NCI-H748 (cell line): Measurements from ENCODE around the gene PDE11A.

Experiments
- DNase-seq: peaks from one replicate; lab custom pipeline; 2025; ENCODE audit not compliant: unreplicated experiment; lab: John Stamatoyannopoulos, UW

Gene PDE11A

GRCh38 chr2:177673602-177674595 lies 398.7 kb downstream of the PDE11A start:
- no peak for DNase-seq

GRCh38 chr2:177671662-177672061 lies 400.9 kb downstream of the PDE11A start:
- DNase-seq, result no peak

- no peak for DNase-seq
These were observed 401.6 kb downstream of the PDE11A start for GRCh38 chr2:177670791-177671535.

GRCh38 chr2:177669625-177670330 lies 402.8 kb downstream of the PDE11A start:
- no peak for DNase-seq

- no peak for DNase-seq
These were observed 403.4 kb downstream of the PDE11A start for GRCh38 chr2:177669201-177669600.

DNA sequence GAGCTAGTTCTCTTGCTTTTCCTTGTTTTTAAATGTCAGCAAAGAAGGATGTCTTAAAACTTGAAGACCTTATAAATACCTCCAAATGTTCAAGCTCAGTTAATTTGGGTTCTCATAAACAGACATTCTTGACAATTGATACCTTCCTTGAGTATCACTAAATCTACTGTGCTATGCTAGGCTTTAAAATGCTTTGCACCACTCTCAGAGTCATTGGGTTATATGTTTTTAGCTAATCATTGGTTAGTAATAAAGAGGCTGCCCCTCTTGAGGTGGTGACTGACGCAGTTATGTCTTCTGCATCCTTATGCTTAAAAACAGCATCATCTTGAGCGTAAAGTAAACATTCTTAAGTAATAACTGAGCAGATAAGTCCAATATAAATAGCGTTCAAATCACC lies 404.0 kb downstream of the PDE11A start:
- no peak for DNase-seq

- DNase-seq, result no peak
These were observed 405.0 kb downstream of the PDE11A start for GRCh38 chr2:177667626-177668025.

GRCh38 chr2:177666408-177666807 lies 406.2 kb downstream of the PDE11A start:
- no peak for DNase-seq

DNA sequence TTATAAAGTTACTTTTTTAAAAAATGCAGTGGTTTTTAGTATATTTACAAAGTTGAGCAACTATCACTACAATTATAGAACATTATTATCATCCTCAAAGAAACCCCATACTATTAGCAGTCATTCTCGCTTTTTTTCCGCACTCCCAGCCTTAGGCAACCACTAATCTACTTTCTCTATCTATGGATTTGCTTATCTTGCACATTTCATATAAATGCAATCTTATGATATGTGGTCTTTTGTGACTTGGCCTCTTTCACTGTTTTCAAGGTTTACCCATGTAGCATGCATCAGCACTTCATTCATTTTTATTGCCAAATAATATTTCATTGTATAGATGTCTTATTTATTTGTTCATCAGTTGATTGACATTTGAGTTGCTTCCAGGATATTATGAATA lies 406.6 kb downstream of the PDE11A start:
- no peak for DNase-seq

DNA sequence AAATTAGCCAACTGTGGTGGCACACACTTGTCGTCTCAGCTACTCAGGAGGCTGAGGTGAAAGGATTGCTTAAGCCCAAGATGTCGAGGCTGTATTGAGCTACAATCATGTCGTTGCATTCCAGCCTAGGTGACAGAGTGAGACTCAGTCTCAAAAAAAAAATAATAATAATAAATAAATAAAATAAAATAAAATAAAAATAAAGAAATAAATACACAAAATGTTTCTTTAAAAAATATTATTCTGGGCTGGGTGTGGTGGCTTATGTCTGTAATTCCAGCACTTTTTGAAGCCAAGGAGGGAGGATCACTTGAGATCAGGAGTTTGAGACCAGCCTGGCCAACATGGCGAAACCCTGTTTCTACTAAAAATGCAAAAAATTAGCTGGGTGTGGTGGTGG lies 407.2 kb downstream of the PDE11A start:
- no peak for DNase-seq

GRCh38 chr2:177662895-177663294 lies 409.7 kb downstream of the PDE11A start:
- no peak for DNase-seq

DNA sequence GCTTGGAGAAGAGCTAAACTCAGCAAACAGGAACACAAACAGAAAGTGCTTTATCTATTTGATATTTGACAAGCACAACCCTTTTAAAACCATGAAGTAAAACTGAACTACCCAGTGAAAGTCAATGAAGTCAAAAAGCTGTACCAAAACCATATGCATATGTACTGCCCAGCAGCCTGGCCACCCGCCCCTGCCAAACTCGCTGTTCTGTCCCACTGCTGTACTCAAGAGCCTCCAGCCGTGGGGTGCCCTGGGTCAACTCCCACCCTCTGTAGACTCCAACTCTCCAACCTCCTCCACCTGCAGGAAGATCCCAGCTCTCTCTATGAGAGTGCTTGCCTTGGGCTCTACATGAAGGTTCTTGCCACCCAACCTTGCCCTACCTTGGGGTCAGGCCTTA lies 411.8 kb downstream of the PDE11A start:
- DNase-seq, result no peak

- no peak for DNase-seq
These were observed 414.3 kb downstream of the PDE11A start for GRCh38 chr2:177658309-177658708.

- DNase-seq, result no peak
These were observed 420.7 kb downstream of the PDE11A start for GRCh38 chr2:177651833-177652232.

DNA sequence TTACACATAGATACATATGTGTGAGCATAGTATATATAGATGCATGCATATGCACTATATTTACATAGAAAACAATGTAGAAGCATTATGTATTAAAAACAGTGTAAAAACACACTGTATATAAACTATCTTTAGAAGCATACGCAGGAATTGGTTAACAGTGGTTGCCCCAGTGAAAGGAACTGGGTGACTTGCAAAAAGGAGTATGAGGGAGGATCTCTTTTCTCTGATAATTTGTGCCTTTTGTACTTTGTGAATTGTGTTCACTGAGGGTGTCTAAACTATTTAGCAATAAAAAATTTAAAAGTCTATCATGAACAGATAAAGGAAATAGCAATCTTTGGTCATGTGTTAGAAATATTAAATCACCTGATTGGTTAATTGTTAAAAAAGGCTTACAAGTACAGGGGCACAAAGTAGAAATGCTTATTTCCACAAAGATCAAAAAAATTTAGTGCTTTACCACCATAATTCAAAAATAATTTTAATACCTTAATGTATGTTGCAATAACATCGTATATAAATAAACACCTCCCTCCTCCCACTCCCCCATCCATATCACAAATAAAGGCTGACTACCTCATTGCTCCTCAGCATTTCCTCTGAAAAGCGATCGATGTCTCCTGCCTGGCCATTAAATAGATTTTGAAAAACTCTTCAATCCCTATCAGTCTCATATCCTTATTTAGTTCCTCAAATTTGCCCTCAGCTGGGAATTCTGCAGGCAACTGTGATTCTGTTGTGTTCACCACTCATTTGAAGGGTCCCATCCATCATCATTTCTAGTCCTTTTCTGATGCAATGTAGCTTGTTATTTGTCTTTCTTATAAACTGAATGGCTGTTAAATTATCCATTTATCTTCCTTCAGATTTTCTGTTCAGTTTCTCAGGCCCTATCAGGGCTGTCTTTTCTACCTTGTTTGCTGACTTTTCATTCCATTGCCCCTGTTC lies 422.7 kb downstream of the PDE11A start:
- no peak for DNase-seq

DNA sequence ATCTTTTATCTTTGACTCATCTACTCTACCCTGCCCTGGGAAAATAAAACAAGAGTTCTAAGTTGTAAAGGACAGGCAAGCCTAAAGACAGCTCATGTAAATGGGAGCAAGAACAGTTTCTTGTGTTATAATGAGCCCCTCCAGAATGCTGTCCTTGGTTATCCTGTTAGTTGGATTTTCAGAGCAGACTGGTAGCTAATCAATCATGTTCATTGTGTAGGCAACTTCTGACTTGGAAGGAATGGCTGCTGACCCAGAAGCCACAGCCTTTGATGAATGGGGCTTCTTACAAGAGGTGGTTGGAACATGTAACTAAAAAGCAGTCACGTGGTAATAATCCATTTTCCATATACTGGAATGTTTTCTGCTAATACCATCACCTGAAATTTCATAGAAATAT lies 425.8 kb downstream of the PDE11A start:
- no peak for DNase-seq

DNA sequence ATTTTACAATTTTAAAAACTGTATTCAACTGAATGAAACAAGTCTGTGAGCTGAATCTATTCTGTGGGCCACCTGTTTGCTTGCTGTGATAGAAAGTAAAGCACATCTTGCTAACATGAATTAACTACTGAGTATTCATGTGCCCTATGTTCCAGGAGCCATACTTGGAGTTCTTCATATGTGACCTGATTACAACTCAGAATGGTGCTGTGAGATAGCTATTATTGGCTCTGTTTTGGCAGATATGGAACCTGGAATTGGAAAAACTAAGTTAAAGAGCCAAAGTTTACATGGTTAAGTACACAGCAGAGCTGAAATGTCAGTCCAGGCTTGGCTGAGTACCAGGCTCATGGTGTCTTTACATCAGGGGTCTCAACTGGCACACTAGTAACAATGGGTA lies 426.3 kb downstream of the PDE11A start:
- DNase-seq, result no peak

- no peak for DNase-seq
These were observed 431.2 kb downstream of the PDE11A start for GRCh38 chr2:177641331-177641730.

- no peak for DNase-seq
These were observed 432.2 kb downstream of the PDE11A start for GRCh38 chr2:177640423-177640822.

DNA sequence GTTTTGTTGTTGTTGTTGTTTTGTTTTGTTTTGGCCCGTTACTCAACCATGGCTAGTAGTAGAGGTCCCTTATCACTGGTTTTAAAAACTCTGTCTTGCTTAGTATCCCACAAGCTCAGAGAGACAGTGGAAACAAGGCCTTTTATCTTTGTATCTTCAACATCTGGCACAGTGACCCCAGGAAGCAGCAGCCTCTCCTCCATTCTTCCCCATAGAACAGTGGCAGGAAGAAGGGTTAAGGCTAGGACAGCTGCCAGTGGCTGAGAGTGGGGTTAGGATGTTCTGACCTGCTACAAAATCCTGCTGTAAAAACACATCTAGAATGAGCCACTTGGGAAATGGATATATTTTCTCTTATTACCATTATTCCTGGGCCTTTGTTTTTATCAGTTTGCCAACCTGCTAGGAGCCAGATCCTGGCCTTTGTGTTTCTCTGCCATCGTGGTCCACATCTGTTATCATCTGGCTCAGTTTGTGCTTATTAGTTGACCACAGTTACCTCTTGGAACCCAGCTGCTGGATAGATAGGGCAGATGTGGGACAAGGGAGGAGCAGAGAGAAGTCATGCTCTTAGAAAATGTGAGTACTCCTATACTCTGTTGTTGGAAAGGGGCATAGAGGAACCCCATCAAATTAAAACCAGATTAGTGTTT lies 433.2 kb downstream of the PDE11A start:
- DNase-seq, result no peak
